Tongue (tissue), 2 donors: ENCODE results near the gene IL17RC. TPM values are rescaled to one million over a fixed set of nuclear protein-coding genes. Genes with fewer than 3 reads are reported as not detected.

Experiments
- DNase-seq: peaks from one replicate; pipeline ENCODE4 v3.0.0-alpha.2; 2015
- total RNA-seq: library from RNA; depleted of rRNA; stranded (reverse); fragments of >200 nt; gene quantifications from one replicate; pipeline ENCODE4 v1.2.3, GENCODE V29; 2014

Gene IL17RC
- total RNA-seq, 1 donor from 2014 or later, result 24.4 TPM

- peak; percentile 94 for DNase-seq
These were observed 29.5 kb downstream of the IL17RC start for GRCh38 chr3:9946112-9947024.

GRCh38 chr3:9947025-9947995, 30.4 kb downstream of the IL17RC start:
- DNase-seq, result peak; percentile 78

DNA sequence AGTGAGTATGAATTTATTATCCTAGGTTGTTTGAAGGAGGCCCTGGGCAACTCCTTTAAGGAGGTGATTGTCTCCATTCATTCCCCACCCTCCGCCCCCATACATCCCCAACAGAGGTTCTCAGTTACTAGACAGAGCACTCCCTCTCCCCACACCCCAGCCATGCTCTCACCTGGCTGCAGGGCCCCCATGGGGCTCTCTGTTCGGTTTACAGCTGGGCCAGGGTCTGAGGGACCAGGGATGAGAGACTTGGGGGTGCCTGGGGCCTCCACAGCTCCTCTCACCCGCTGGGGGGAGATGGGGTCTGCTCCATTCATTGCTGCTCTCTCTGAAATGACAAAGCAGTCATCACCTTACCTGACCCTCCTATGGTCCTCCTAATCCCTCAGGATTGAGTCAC, 31.7 kb downstream of the IL17RC start:
- no peak for DNase-seq

DNA sequence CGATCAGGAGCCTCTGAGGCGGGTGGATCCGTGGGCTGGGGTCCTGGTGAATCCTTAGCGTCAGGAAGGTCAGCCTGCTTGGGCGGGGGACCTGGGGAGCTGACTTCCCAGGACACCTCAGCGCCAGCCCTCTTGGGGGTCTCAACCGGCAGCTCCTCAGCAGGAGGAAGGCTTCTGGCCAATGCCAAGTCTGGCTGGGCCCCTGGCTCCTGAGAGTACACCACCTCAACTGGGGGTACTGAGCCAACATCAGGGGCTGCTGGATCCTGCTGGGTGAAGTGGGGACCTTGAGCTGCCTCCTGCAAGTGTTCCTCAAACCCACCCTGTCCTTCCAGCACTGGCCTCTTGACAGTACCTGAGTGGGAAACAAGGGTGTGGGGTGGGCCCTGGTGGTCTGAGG, 32.2 kb downstream of the IL17RC start:
- DNase-seq, result no peak

DNA sequence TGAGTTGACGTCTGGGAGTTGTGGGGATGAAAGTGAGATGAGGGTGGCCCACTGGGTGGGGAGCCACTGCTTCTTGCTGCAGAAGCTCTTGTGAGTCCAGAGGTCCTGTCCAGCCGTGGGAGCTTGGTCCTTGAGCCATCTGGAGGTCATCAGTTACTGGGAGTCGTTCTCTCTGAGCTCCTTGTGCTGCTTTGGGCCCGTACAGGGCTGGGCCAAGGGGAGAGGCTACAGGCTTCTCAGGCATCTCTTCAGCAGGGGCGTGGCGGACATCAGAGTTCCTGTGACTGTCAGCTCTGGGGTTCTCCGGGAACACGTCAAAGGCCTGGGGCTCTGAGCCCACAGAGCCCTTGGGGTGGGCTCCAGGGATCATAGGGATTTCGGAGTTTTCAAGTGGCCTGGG, 32.7 kb downstream of the IL17RC start:
- no peak for DNase-seq

DNA sequence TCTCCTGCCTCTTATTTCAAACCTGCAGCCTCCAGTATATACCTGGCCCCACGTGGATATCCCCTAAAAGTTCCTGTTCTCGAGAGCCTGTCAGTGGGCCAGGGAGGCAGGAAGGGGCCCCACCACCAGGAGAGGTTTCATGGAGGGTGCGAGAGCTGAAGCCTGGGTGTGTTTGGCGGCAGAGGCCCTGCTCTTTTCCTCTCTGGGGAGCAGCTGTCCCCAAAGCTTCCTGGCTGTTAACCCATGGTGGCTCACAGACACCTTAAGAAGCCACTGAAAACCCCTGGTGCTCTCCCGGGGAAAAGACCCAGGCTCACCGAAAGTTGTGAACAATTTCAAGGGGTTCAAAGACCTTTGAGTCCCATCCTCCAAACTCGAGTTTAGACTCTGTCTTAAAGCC, 34.2 kb downstream of the IL17RC start:
- DNase-seq, result no peak

DNA sequence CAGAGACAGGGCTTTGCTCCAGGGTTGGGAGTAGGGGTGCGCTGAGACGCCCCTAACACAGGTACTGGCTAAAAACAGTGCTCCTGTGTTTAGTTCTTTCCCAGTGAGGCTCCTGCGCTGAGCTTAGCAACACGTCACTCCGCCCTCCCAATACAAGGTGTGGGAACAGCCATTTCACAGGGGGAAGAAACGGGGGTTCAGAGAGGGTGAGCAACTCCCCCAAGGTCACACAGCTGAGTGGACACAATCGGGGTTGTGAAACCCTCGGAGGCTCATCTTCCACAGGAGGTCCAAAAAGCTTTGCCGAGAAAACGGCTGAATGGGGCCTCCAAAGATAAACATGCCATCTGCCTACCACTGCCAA, 34.7 kb downstream of the IL17RC start:
- no peak for DNase-seq

DNA sequence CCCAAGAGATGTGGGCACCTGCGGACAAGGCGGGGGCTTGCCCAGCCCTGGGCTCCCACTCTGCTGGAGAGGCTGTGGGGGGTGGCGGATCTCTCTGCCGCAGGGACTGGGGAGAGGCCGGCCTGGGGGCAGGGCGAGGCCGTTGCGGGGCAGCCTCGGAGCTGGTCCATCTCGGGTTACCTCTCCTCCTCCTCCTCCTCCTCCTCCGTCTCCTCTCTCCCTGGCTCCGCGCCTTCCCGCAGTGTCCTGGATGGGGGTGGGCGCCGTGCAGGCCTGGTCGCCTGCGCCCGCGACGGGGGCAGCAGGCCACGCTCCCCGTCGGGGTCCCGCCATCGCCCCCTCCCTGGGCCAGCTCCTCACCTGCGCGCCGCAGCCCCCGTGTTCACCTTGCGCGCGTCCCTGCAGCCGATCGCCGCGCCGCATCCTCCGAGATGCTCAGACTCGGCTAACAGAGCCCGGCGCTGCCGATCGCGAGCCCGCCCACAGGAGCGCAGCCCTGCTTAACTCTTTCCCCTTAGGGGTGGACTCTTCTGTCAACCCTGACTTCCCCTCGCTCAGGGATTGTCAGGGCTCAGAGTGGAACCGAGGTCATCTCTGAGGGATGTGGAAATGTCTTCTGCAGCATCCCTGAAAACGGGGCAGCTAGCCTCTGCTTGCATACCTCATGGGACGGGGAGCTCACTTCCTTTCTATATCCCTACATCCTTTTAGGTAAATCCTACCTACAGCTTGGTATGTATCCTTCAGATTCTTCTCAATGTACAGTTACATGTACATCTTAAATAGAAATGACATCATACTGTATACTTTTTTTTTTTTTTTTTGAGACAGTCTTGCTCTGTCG, 35.3 kb downstream of the IL17RC start, which contains the start of gene PRRT3:
Gene PRRT3, minus strand, starts transcription at position 447 of the 844 bp plus-strand sequence. CDS start 2,293 bp downstream, outside the sequence.
- peak; percentile 55 for DNase-seq

DNA sequence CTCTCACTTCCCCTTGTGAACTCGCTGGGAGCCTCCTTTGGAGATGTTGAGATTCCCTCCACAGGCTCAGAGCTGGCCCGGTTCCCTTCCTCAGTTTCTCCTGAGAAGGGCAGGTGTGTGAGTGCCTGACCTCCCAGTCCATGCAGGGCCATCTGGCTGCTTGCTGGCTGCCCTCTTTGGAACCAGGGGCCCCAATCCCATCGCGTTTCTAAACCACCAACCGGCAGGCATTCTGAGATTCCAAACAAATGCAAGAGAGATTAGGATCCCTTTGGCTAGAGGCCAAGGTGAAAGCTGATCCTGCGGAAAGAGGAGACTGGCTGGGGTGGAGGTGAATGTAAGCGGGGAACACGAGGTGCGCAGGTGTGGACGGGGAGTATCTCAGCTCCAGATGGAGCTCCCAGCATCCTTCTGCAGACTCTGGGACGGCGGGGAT, 38.2 kb downstream of the IL17RC start:
- peak; percentile 32 for DNase-seq

DNA sequence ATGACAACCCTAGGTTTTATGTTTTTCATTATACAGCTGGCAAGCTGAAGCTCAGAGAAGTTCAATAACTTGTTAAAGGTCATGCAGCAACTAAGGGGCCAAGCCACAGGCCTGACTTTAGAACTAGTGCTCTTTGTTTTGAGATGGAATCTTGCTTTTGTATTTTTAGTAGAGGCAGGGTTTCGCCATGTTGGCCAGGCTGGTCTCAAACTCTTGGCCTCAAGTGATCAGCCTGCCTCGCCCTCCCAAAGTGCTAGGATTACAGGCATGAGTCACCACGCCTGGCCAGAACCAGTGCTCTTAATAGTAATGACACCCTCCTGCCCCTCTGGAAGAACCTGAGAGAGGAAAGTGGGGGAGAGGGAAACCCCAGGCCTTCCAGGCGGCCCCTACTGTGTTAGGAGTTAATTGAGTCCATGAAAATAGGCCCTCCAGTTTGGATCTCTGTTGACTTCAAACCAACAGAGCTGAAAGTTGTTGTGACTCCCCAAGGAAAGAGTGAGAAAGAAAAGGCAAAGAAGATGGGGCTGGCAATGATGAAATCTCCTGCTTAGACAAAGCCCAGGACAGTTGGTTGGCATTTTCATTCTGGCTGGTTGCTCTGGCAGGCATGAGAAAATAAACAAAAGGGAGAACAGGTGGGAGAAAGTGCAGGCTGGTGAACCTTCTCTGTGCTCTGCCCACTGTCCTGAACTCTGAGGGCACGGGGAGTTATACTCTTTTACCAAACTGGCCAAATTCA, 38.9 kb downstream of the IL17RC start:
- DNase-seq, result no peak

GRCh38 chr3:9957214-9957613, 40.3 kb downstream of the IL17RC start:
- DNase-seq, result no peak

GRCh38 chr3:9965200-9965875, 48.4 kb downstream of the IL17RC start:
- DNase-seq, result no peak

DNA sequence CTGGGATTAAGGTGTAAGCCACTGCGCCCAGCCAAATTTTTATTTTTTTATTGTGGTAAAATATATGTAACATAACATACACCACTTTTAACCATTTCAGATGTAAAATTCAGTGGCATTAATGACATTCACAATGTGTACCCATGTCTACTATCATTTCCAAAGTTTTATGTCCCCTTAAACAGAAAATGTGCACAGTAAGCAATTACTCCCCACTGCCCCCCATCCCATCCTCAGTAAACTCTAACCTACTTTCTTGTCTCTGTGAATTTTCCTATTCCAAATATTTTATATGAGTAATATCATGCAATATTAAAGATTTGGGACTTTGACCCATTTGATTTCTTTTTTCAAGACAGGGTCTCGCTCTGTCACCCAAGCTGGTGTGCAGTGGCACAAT, 49.9 kb downstream of the IL17RC start:
- DNase-seq, result no peak

DNA sequence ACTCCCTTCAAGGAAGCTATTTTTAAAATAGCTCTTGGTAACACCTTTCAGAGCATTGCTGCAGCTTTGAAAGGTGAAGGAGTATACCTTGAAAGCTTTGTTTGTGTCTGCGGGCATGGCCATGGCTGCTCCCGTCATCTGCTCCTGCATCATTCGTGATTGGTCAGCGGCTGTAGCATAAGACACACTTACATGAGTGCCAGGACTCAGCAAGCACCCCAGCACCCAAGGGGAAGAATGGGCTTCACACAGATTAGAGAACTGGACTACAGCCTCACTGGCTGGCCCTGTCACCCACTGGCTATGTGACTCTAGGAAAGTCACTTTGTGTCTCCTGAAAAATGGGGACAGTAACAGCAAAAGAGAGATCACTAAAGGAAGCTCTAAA, 52.7 kb downstream of the IL17RC start:
- DNase-seq, result no peak

- no peak for DNase-seq
These were observed 53.2 kb downstream of the IL17RC start for GRCh38 chr3:9970020-9970652.

- peak; percentile 21 for DNase-seq
These were observed 60.1 kb downstream of the IL17RC start for GRCh38 chr3:9976721-9977709.

GRCh38 chr3:9978710-9979305, 61.9 kb downstream of the IL17RC start:
- no peak for DNase-seq

DNA sequence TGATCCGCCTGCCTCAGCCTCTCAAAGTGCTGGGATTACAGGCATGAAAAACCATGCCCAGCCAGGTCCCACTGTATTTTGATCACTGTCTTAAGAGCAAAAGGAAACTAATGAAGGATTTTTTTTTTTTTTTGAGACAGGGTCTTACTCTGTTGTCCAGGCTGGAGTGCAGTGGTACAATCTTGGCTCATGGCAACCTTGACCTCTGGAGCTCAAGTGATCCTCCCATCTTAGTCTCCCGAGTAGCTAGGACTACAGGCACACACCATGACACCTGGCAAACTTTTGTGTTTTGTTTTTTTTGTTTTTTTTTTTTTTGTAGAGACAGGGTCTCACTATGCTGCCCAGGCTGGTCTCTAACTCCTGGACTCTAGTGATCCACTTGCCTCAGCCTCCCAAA, 63.4 kb downstream of the IL17RC start:
- no peak for DNase-seq
